Esophagus mucosa (tissue), 1 donor: ENCODE measurements around the gene TDRD12. TPM values are rescaled to one million over a fixed set of nuclear protein-coding genes. Genes with fewer than 3 reads are reported as not detected.
"Not testable (repeated sequence)": the region's sequence is repeated elsewhere in the genome, so short reads cannot be mapped to it uniquely, and the experiment has no call there.

ENCODE experiments used
- ATAC-seq: fragments of 200-7000 bp; cut with Tn5 transposase; one replicate; pipeline ENCODE4 v1.9.1; 2020
- total RNA-seq: library from RNA; stranded (reverse); gene quantifications from one replicate; pipeline ENCODE4 v1.2.4, GENCODE V29; 2023
- donor health status: DM: yes; HTN: yes; CAD: no.

TDRD12 gene
- total RNA-seq, 1 donor from 2014 or later: 0.08 TPM

DNA sequence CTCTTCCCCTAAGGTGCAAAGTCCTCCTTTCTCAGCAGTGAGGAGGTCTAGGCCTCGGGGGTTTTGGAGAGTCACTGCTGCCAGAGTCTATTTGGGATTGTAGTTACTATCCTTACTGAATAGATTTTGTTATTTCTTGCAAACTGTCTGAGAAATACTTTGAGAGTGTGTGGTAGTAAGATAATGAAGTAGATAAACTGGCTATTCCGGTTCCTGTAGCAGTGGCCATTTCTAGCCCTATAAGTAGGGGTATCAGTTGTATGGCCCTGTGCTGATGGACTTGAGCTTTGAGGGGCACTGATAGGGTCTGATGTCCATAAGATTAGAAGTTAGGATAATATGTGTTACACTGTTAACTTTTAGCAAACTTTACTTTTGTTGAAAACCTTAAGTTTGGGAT lies 25.3 kb upstream of the TDRD12 start:
- not testable (repeated sequence) for ATAC-seq

DNA sequence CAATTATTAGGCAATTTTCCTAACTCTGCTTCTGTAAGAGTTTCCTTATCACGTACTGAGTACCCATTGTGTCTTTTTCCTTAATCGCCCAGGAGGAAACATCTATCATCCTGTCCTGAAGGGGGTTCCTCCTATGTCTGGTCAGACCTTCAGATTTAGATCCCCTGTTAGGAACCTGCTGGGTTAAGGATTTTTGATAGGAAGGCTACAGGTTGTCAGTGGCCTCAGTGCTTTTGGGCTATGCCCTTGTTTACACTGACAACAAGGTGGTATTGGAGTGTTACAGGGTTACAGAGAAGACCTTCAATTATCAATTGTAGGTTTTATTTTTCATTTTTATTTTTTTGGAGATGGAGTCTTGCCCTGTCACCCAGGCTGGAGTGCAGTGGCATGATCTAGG lies 24.7 kb upstream of the TDRD12 start:
- ATAC-seq: not testable (repeated sequence)

DNA sequence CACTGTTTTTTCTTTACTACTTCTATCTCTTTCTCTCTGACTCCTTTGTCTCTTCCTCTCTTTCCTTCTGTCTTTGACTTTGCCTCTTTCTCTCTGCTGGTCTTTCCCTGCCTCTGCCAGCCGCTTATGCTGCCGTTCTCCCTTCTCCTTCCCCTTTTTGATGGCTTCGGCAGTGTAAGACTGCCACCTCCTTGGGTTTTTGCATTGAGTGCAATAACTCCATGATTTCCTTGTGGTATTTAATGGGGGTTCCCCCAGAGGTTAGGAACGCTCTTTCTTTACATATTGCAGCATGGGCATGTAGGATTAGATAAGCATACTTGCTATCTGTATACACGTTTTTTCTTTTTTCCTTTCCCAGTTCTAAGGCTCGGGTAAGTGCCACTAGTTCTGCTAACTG lies 24.1 kb upstream of the TDRD12 start:
- ATAC-seq: not testable (repeated sequence)

DNA sequence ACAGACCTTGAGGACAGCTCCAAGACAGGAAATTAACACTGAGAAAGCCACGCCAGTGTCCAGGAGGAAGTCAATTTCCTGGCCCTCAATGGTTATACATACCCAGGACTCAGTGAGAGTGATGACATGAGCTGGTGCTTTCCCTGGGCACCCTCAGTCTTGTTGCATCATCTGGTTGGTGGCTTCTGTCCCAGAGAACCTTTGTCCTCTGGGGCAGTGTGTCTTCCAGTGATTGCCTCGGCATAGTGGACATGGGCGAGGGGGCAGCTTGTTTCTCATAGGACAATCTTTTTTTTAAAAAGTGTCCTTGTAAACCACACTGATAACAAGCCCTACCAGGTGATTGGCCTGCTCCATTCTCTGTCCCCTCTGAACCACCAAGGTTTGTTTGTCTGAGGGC lies 22.8 kb upstream of the TDRD12 start:
- ATAC-seq: not testable (repeated sequence)

DNA sequence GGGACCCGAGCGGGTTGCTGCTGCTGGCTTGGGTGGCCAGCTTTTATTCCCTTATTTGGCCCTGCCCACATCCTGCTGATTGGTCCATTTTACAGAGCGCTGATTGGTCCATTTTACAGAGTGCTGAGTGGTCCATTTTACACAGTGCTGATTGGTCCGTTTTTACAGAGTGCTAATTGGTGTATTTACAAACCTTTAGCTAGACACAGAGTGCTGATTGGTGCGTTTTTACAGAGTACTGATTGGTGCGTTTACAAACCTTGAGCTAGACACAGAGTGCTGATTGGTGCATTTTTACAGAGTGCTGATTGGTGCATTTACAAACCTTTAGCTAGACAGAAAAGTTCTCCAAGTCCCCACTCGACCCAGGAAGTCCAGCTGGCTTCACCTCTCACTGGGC lies 19.4 kb upstream of the TDRD12 start:
- ATAC-seq: not testable (repeated sequence)

DNA sequence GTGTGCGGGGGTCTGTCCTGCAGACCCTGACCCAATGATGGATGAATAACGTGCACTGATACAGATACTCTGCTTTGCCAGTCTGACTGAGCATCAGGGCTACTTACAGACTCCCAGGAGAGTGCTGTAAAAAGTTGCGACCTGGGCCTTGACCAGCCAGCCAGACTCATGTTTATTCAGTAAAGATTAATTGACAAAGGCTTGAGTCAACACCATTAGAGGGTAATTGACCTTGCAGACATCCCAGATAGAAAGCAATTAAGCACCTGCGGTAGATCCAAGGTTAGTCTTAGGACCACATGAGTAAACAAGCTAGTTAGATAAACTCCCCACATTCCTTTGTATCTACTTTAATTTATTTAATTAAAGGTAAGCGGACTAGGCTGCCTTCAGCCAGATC lies 17.6 kb upstream of the TDRD12 start:
- no peak for ATAC-seq

DNA sequence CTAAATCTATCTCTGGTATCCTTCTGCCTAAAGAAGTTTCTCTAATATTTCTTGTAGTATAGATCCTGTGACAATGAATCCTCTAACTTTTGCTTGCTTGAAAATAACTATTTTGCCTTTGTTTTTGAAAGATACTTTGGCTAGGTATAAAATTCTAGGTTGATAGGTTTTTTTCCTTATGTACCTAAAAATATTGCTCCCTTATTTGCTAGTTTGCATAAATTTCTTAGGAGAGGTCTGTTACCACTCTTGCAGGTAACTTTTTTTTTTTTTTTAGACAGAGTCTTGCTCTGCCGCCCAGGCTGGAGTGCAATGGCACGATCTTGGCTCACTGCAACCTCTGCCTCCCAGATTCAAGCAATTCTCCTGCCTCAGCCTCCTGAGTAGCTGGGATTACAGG lies 15.6 kb upstream of the TDRD12 start:
- not testable (repeated sequence) for ATAC-seq

DNA sequence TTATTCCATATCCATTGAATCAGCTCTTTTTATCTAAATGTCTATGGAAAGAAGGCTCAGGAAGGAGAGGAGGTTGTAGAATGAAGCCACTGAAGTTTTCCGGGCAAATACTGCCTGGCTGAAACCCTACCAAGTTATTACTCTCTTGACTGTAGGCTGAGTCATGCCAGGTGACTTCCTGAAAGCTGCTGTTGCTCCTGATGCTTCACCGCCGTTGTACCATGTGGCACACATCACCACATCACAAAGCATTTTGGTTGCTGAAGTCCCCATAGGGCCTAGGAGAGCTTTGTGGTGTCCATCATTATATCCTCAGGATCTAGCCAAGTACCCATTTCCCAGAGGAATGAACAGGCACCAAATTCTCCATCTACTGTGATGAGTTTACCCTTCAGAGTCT lies 11.1 kb upstream of the TDRD12 start:
- peak; percentile 80 for ATAC-seq

DNA sequence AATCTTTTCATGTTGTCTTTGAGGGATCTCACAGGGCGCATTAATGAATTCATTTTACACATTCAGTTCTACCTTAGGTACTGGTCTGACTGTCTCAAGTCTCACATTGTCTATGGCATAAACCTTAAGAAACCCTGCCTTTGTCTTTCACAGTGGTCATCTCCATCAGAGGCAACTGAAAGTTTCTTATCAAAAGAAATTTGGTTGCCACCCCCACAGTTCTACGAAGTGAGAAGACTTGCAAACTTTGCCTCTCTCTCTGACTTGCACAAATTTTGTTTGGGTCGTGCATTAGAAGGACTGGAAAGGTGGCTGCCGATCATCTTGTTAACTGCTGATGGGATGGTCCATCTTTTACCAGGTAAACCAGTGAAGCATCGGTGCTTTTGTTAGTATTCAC lies 10.5 kb upstream of the TDRD12 start:
- no peak for ATAC-seq

DNA sequence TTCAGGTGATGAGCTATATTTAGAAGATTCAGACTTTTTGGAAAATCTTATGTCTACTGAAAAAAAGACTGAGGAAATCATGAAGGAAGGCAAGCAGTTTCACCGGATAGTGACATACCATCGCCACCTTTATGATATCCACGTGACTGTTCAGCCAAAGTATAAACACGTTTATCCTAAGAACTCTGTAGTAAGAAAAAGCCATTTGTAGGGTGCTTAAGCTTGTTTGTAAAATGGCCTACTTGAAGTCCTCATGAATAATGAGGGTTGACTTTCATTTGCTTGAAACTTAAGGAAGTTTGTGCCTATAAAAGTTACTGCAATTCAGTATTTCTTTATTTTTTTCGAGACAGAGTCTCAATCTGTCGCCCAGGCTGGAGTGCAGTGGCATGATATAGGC lies 7.8 kb upstream of the TDRD12 start:
- no peak for ATAC-seq

DNA sequence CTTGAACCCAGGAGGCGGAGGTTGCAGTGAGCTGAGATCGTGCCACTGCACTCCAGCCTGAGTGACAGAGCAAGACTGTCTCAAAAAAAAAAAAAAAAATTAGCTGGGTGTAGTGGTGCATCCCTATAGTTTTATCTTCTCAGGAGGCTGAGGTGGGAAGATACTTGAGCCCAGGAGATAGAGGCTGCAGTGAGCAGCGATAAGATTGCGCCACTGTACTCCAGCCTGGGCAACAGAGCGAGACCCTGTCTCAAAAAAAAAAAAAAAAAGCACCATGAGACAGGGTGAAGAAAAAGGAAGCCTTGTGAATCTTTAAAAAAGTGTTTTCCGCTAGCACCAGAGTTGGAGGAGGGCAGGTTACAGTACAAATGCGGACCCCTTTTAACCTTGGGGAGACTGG lies 3.4 kb upstream of the TDRD12 start:
- ATAC-seq: not testable (repeated sequence)

DNA sequence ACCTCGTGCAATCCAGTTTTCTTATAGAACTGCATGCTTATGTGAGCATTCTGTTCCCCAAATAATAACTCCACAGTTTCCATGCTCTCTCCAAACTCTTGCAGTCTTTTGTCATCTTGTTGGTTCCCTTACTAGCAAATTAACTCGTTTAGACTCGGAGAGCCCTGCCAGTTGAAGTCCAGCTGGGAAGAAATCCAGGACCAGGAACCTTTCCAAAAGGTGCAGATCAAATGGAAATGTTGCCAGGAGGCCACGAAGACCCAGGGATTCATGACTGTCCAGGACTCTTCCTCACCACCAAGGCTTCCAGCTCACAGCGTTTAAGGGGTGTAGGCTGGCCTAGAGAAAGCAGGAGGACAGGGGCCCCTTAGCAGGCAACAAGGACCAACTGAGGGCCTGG lies 2.1 kb upstream of the TDRD12 start:
- no peak for ATAC-seq

DNA sequence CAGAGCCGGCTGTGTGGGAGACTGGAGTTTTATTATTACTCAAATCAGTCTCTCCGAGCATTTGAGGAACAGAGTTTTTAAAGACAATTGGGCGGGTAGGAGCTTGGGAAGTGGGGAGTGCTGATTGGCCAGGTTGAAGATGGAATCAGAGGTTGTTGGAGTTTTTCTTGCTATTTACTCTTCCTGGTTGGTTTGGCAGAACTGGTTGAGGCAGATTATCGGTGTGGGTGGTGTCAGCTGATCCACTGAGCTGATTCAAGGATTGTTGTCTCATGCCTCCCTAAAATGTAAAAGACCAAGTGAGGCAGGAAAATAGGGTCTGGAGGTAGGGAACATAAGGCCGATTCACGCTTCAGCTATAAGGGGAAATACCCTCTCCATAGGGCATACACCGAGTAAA lies 1.3 kb upstream of the TDRD12 start:
- ATAC-seq: peak; percentile 84

DNA sequence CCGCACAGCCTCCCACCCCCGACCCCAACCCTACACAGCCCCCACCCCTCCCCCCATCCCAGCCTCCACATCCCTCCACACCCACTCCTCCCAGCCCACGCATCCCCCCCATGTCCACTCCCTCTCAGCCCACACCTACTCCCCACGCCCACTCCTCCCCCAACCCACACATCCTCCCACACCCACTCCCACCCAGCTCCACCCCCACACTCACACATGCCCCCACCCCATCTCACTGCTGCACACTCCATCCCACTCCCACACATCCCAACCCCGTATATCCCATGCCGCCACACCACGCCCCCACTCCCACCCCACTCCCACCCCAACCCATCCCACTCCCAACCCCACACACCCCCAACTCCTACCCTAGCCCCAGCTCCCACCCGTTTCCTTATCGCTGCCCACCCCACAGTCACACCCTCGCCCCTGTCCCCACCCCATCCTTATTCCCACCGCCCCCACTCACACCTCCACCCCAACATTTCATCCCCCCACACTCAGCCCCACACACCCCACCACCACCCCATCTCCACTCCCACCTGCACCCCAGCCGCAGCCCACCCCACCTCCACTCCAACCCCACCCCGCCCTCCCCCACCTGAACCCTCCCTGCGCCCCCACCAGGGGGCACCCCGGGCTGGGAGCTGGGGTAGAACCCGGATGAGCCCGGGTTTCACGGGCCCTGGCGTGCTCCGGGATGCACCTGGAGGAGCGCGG lies 809 bp downstream of the TDRD12 start:
- ATAC-seq: peak; percentile 22

DNA sequence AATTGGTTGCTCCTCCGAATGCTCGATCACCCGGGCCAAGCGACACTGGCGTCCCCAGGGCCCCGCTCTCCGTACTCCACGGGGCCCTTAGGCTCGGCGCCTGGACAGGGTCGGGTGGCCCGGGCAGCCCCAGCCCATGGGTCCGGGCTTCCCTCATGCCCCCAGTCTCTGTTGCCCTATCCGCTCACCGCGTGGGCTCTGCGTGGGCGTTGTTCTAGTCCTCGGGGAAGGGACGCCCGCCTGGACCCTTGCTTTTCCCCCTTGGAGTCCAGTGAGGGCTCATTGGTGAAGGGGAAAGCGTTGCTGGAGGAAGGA lies 1.3 kb downstream of the TDRD12 start:
- no peak for ATAC-seq

DNA sequence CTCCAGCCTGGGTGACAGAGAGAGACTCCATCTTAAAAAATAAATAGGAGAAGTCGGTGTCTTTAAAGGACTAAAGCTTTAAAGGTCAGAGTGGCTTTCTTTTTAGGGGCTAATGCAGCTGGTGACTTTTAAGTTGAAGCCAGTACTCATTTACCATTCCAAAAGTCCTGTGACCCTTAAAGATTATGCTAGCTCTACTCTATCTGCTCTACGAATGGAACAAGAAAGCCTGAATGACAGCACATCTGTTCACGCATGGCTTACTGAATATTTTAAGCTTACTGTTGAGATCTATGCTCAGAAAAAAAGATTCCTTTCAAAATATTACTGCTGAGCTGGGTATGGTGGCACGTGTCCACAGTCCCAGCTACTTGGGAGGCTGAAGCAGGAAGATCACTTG lies 16.4 kb downstream of the TDRD12 start:
- no peak for ATAC-seq

DNA sequence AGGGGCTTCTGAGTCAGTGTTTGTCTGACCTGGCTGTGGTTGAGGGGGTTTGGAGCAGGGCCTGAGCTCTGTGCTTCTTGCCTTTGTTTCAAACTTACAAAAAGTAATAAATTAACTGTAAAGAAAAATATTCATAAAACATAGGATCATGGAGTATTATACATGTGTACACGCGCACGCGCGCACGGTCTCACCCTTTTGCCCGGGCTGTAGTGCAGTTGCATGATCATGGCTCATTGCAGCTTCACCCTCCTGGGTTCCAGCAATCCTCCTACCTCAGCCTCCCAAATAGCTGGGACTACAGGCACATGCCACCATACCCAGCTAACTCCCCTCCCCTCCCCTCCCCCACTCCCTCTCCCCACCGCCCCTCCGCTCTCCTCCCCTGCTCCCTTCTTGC lies 23.5 kb downstream of the TDRD12 start:
- ATAC-seq: no peak

DNA sequence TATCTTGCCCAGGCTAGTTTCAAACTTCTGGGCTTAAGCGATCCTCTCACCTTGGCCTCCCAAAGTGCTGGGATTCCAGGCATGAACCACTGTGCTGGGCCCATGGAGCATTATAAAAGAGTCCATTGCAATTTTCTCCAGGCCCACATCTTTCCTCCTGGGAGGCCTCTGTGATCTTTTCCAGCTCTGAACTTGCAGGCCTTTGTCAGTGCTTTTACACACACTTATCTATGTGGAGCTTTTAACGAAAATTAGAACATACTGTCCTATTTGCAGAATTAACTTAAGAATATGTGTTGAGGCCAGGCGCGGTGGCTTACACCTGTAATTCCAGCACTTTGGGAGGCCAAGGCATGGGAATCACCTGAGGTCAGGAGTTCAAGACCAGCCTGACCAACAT lies 23.9 kb downstream of the TDRD12 start:
- ATAC-seq: no peak

DNA sequence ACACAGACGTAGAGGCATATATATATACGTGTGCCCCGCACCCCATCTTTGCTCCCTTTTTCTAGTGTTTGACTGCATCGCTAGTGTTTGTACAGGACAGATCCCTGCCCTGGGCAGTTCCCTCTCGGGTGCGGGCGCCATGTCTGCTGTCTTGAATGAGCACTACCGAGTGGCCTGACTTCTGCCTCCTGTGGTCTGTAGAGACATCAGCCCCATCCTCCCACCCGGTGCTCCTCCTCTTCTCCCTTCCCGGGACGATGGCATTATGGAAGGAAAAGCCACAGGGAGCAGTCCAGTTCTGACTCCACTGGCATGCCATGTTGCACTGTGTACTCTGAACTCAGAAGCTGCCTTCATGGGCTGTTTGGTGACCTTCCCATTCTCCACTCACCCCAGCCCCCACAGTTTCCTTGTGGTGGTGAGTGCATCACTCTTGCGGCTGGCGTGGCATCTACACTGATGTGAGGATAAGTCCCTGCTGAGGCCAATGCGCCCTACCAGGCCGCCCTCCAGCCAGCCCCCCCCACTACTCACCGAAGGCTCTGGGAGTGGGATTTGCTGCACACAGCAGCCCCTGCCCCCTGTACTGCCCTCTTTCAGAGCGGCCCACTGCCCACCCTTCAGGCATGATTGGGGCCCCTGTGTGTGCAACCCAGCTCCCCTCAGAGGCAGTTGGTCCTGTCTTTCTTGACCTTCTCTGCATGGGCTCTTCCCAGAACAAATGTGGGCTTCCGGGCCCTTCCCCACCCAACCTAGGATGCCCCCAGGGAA lies 25.2 kb downstream of the TDRD12 start:
- peak; percentile 22 for ATAC-seq

DNA sequence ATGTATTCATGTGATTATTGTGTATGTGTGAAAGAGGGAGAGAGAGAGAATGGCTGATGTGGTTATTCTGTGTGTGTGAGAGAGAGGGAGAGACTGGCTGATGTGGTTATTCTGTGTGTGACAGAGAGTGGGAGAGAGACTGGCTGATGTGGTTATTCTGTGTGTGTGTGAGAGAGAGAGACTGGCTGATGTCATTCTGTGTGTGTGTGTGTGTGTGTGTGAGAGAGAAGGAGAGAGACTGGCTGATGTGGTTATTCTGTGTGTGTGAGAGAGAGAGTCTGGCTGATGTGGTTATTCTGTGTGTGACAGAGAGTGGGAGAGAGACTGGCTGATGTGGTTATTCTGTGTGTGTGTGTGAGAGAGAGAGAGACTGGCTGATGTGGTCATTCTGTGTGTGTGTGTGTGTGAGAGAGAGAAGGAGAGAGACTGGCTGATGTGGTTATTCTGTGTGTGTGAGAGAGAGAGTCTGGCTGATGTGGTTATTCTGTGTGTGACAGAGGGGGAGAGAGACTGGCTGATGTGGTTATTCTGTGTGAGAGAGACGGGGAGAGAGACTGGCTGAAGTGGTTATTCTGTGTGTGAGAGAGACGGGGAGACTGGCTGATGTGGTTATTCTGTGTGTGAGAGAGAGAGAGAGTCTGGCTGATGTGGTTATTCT lies 26.2 kb downstream of the TDRD12 start:
- not testable (repeated sequence) for ATAC-seq

DNA sequence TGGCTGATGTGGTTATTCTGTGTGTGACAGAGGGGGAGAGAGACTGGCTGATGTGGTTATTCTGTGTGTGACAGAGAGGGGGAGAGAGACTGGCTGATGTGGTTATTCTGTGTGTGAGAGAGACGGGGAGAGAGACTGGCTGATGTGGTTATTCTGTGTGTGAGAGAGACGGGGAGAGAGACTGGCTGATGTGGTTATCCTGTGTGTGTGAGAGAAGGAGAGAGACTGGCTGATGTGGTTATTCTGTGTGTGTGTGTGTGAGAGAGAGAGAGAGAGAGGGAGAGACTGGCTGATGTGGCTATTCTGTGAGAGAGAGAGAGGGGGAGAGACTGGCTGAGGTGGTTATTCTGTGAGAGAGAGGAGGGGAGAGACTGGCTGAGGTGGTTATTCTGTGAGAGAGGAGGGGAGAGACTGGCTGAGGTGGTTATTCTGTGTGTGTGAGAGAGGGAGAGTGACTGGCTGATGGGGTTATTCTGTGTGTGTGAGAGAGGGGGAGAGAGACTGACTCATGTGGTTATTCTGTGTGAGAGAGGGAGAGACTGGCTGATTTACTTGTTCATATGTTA lies 27.1 kb downstream of the TDRD12 start:
- ATAC-seq: not testable (repeated sequence)

DNA sequence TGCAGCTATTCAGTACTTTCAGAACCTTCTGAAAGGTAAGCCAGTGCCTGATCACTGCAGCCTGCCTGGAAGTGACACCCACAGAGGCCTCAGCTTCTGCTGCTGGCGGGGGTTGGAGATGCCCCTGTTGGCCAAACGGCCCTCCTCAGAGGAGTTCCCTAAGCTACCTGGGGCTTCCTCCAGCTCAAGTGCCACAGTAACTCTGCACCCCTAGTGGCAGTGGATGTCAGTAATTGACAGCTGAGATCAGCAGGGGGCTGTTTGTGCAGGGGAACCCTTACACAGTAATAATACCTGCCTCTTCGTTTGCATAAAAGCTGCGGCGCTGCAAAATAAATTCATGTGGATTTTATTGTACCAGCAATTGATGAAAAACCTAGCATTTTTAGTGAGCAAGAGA lies 28.9 kb downstream of the TDRD12 start:
- no peak for ATAC-seq

DNA sequence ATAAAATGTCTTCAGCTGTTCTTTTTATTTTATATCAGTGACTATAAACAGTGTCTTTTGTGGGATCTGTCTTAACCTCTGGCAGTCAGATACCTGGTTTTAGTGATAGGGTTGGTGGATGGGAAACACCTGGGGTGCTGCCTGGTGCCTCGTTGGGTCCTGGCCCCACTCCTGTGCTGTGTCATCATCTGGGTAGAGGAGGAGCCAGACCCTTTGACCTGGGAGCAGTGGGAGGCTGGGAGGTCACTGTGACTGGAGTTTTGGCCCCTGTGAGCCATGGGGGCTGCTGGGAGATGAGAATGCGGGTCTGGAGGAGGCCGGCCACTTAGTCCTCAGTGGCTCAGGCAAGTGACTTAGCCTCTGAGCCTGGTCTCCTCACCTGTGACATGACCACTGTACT lies 29.4 kb downstream of the TDRD12 start:
- no peak for ATAC-seq

DNA sequence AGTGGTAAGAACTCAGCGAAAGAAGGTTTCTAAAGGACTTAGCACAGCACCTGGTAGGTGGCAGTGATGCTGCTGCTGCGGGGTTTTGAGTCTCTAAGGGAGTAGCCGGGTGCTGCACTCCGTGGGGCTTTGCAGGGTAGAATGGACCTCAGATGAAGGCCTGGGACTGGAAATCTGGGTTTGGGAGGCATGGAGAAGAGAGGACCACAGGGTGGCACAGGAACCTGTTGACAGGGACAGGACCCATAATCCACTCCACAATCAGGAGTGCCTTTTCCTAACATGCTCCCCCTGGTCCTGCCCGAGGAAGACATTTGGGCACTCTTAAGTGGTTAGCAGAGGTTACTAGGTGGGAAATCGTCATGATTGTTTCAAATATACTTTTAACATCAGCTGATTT lies 29.8 kb downstream of the TDRD12 start:
- no peak for ATAC-seq
